Measurements from ENCODE around the gene GAGE12J.
A peak's percentile ranks its signal among the peaks of the same experiment; 100 is the strongest.
"Not testable (repeated sequence)": the region's sequence is repeated elsewhere in the genome, so short reads cannot be mapped to it uniquely, and the experiment has no call there.

Gene GAGE12J

GRCh38 chrX:49308604-49309269, 13.1 kb upstream of the GAGE12J start:
- intact Hi-C loops (cut with DNase I) = no loop called here
- peak in 2 of 42 donors; percentile 10 to 44 for DNase-seq

- intact Hi-C loops (cut with DNase I) = no loop called here
- no peak for DNase-seq
Observed at GRCh38 chrX:49309401-49309981, 12.3 kb upstream of the GAGE12J start.

- intact Hi-C loops (cut with DNase I) = no loop called here
Observed at GRCh38 chrX:49310371-49310770, 11.5 kb upstream of the GAGE12J start.

GRCh38 chrX:49312176-49312575, 9.7 kb upstream of the GAGE12J start:
- intact Hi-C loops (cut with DNase I) = no loop called here
- no peak for DNase-seq

More at GRCh38 chrX:49310371-49310770, 11.5 kb upstream of the GAGE12J start:
- DNase-seq = no peak

- intact Hi-C loops (cut with DNase I) = no loop called here
- DNase-seq = no peak
Observed at GRCh38 chrX:49316085-49316484, 5.8 kb upstream of the GAGE12J start.

- DNase-seq; intact Hi-C loops (cut with DNase I): not testable (repeated sequence)
Observed at GRCh38 chrX:49322266-49322665, 429 bp downstream of the GAGE12J start.

- intact Hi-C loops (cut with DNase I); DNase-seq: not testable (repeated sequence)
Observed at GRCh38 chrX:49323735-49324134, 1.9 kb downstream of the GAGE12J start.

- DNase-seq; intact Hi-C loops (cut with DNase I): not testable (repeated sequence)
Observed at GRCh38 chrX:49330421-49330820, 8.6 kb downstream of the GAGE12J start.

GRCh38 chrX:49331282-49331681, 9.4 kb downstream of the GAGE12J start, which contains the start of gene GAGE13:
Gene GAGE13 (plus strand): TSS chrX:49331582. CDS start chrX:49332738, 1,156 bp downstream.
- intact Hi-C loops (cut with DNase I); DNase-seq: not testable (repeated sequence)

- intact Hi-C loops (cut with DNase I) = not testable (repeated sequence)
- peak in 1 of 42 donors; percentile 40 for DNase-seq
Observed at GRCh38 chrX:49331841-49332240, 10.0 kb downstream of the GAGE12J start.

GRCh38 chrX:49341449-49341848, 19.6 kb downstream of the GAGE12J start:
- intact Hi-C loops (cut with DNase I) = not testable (repeated sequence)
- DNase-seq = peak in 5 of 42 donors; percentile 4 to 33 (median 22)

- DNase-seq; intact Hi-C loops (cut with DNase I): not testable (repeated sequence)
Observed at GRCh38 chrX:49344496-49345175, 22.8 kb downstream of the GAGE12J start.

GRCh38 chrX:49345402-49345801, 23.6 kb downstream of the GAGE12J start:
- DNase-seq; intact Hi-C loops (cut with DNase I): not testable (repeated sequence)

GRCh38 chrX:49346150-49346549, 24.3 kb downstream of the GAGE12J start:
- DNase-seq = peak in 12 of 42 donors; percentile 1 to 72 (median 25)
- intact Hi-C loops (cut with DNase I) = not testable (repeated sequence)
